Neural cell (in vitro differentiated cells): ENCODE results near the gene FASTK.

Experiments used
- EP300 ChIP-seq: fragments of 450-650 bp; conservative IDR thresholded peaks from 2 replicates; pipeline ENCODE4 v1.6.1; 2014; ENCODE audit warnings: antibody characterized with exemption, mild to moderate bottlenecking, moderate library complexity; ENCODE audit not compliant: poor library complexity, severe bottlenecking
- EZH2 ChIP-seq: fragments of 200-600, 300-800 bp; shearing (Covaris generic), sonication (generic); IDR thresholded peaks from 2 replicates; pipeline ENCODE4 v1.6.1; 2014; ENCODE audit warnings: antibody characterized with exemption, low read length, borderline replicate concordance, mild to moderate bottlenecking; ENCODE audit not compliant: insufficient read depth, poor library complexity, severe bottlenecking
- MXI1 ChIP-seq: fragments of 450-650 bp; conservative IDR thresholded peaks from 2 replicates; pipeline ENCODE4 v1.6.1; 2014; ENCODE audit warnings: antibody characterized with exemption, mild to moderate bottlenecking; ENCODE audit not compliant: poor library complexity, severe bottlenecking
- RAD21 ChIP-seq: fragments of 450-650 bp; conservative IDR thresholded peaks from 2 replicates; pipeline ENCODE4 v1.6.1; 2014; ENCODE audit warnings: antibody characterized with exemption, mild to moderate bottlenecking, moderate library complexity

DNA sequence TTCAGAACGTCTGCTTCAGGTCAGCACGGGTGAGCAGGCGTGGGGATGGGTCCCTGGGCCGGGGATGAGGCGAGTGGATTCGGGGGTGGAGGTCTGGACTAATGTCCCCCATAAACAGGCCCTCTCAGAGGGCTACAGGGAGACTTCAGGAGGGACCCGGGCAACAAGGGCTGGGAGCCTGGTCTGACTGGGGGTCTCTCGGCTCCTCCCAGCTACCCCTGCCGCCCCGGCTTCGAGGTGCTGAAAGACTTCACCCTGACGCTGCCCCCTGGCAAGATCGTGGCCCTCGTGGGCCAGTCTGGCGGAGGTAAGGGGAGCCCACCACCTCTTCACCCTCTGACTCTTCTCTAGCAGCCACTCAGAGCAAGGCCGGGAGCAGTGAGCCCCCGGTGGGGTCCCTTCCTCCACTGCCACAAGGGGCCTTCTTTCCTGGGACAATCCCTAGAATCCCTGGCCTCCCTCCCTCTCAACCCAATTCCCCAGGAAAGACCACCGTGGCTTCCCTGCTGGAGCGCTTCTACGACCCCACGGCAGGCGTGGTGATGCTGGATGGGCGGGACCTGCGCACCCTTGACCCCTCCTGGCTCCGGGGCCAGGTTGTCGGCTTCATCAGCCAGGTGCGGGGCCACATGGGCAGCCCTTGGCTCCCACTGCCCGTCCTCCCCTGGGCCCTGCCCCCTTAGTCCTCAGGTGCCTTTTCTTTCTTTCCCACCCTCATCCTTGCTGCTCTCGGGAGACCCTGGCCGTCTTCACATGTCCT is 39.8 kb downstream of the FASTK start:
- TF ChIP-seq RAD21 (no peak), MXI1 (no peak), EZH2 (no peak), EP300 (no peak)
